Non-pigmented ciliary epithelial cell (primary cell): Measurements from ENCODE around the gene ABLIM3.
A peak's percentile ranks its signal among the peaks of the same experiment; 100 is the strongest.
"Not testable (repeated sequence)": the region's sequence is repeated elsewhere in the genome, so short reads cannot be mapped to it uniquely, and the experiment has no call there.

ENCODE experiments used
- DNase-seq: peaks from one replicate; pipeline ENCODE4 v3.0.0-alpha.2; 2010; ENCODE audit warnings: low read depth

The ABLIM3 gene

DNA sequence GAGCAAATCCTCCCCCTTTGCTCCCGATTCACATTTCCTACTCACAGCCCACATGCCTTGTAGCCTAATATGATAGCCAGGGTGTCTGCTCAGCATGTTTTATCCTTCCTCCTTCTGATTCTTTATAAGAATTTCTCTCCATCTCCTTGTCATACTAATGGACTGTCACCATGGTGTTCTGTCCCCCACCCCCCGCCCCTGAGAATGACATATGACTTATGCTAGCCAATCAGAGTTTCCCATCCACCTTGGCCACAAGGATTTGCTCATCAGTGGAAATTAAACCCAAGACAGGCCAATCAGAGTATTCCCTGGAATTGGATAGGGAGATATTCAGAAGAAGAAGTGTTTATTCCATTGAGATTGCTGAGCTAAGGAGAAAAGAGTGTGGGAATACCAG, 16.0 kb downstream of the ABLIM3 start:
- DNase-seq = no peak

DNA sequence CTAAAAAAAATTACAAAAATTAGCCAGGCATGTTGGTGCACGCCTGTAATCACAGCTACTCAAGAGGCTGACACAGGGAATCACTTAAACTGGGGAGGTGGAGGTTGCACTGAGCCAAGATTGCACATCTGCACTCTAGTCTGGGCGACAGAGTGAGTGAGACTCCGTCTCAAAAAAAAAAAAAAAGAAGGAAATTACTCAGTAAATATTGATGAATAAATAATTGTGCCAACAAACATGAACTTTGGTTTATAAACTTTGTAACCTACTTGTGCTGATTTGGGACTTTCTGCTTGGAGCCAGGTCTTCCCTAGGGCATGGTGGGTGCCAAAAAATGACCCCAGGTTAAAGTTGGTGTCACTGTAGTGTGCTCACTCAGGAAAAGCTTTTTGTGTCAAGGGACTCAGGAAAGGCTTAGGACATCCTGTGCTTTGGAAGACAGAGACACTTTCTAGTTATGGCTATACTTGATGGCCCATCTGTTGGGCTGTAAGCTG, 19.0 kb downstream of the ABLIM3 start:
- no peak for DNase-seq

DNA sequence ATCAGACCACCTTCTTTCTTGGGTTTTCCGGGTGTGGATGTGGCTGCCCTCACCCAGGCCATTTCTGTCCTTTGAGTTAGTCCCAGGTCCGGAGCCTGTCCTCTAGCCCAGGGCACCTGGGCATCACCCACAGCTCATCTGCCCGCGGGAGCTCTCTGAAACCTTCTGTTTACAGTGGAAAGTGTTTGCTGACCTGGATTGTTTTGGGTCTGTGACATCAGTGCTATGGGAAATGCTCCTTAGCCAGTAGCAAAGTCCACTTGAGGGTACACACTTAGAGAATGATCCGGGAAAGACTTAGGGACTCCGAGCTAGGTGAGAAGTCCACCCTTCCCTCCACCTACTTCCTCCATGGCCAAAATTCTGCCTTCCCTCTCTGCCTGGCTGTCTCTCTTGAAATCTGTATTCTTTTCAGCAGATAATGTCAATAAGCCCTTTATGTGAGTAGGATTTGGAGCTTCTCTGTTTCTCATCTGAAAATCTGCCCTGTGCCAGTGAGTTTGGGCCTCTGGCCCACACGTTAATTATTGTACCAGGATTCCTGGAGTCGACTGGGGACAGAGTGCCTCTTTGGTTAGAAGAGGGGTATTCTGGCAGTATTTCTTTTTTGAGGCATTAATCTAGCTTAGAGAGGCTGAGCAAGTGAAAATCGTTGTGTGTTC, 19.9 kb downstream of the ABLIM3 start:
- no peak for DNase-seq

DNA sequence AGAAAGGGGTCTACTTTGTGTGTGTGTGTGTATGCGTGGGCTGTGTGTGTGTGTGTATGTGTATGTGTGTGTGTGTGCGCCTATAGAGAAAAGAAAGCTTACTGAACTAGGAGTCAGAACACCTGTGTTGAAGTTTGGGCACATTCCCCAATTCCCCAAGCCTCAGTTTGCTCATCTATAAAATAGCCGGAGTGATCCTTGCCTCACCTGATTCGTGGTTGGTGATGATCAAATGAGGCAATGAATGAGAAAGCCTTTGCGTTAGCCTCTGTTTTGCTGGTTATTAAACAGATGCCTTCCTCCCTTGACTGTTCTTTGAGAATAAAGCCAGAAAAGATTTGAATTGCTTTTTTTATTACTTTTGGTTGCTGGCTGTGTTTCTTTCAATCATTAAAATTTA, 20.6 kb downstream of the ABLIM3 start:
- no peak for DNase-seq

DNA sequence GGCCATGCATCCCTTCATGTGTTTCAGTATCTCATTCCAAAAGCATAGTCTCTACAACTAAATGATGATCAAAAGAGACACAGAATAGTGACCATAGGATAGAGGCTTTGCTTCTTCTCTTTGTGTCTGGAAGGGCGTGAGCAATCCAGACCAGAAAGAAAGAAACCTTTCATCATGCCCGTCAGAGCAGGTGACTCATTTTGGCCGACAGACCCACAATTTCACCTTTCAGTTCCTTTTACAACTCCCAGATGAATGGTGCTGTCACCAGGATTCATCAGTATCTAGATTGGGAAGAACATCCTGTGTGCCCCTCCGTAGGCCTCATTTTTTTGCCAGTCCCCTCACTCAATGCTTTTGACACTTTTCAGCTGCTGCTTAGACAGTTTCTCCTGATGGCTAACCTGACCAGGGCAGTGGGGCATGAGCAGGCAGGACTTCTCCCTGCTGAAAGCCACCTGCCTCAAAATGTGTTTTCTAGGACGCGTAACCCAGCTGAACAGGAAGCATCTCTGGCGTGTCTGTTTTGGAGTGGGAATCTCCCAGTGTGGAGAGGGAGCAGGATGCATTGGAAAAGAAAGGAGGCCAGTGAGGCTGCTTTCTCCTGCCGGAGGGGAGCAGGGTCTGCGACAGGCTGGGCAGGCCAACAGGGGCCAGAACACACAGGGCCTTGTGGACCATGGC, 21.2 kb downstream of the ABLIM3 start:
- DNase-seq = no peak

DNA sequence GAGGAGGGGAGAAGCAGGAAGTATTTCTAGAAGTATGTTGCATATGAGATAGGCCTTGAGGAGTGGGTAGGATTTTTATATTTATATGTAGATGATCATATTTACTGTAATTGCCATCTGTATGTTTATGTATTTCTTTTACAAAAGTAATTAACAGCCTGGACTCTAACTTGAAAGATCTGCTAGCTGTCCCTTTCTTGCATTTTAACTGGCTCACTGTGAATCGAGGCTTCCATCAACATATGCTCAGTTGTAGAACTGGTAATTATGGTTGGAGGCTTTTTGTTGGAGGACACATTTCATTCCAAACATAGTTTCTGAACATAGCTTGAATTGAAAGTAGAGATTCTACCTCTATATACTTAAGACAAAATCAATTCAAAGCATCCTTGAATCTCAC, 23.4 kb downstream of the ABLIM3 start:
- DNase-seq = no peak

DNA sequence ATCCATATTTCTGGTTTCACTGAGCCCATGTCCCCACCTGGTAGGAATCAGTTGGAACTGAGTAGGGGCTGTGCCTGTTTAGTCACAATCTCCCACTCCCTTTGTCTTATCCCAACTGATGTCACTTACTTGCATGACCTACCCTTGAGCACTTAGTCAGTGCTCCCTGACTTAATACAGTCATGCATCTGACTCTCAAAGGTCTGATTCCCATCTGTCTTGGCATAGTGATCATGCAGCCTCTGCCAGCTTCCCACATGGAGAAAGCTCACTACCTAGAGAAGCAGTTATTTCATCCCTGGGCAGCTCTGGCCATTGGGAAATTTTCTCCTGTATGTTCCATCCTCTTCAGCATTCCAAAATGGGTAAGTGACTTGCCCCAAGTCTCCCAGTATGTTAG, 24.8 kb downstream of the ABLIM3 start:
- DNase-seq = no peak

DNA sequence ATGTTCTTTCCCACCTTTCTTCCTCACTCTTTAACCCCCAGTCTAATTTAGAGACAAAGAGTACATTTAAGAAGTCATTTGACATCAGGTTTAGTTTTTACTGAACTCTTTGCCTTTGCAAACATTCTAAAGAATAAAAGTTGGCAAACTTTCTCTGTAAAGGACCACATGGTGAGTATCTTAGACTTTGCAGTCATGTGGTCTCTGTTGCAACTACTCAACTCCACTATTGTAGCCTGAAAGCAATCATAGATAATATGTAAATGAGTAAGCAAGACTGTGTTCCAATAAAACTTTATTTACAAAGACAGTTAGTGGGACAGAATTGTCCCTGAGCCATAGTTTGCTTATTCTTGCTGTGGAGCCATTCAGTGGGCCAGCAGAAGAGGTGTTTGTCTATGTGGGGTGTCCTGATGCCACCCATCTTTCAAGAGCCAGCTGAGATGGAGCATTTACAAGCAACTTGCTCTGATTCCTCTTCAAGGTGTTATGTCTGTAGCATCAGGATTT, 25.4 kb downstream of the ABLIM3 start:
- DNase-seq = no peak

DNA sequence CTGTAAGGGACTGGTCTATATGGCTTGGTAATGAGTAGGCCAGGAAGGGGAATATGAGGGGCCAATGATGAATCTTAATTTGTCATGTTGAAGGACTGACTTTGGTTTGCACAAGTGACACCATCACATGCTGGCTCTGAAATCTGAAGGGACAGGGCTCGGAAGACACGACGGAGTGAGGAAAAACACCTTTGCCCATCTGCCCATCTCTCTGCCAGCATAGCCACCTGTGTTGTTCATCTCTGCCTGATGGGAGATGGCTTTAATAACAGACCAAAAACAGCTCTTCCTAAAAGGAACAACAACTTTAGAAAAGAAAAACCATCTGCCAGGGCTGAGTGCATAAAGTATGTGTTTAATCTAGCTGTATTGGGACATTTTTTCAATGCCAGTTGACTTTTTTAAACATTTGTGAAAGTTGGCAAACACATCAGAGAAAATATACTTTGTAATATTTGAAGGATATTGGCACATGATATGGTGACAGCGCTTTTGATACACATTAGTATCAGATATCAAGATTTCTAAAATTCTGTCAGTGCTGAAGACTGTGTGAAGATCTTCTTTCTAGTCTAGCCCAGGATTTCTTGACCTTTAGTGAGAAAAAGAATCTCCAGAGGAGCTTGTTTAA, 27.1 kb downstream of the ABLIM3 start:
- no peak for DNase-seq

DNA sequence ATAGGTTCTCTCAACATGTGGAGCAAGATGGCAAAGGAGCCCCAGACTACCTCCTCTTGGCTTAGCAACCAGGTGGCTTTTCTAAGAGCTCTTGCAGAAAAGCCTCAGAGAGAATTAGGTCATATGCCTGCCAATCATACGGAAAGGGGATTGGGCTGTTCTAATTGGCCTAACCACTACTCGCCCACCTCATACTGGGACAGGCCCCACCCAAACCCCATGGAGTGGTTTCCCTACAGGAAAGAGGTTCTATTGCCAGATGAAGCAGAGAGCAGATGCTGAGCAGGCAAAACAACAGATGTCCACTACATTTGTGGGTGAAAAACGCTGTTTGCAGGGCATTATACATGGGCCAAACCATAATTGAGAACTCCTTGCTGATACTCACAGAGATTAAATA, 29.0 kb downstream of the ABLIM3 start:
- DNase-seq = no peak

DNA sequence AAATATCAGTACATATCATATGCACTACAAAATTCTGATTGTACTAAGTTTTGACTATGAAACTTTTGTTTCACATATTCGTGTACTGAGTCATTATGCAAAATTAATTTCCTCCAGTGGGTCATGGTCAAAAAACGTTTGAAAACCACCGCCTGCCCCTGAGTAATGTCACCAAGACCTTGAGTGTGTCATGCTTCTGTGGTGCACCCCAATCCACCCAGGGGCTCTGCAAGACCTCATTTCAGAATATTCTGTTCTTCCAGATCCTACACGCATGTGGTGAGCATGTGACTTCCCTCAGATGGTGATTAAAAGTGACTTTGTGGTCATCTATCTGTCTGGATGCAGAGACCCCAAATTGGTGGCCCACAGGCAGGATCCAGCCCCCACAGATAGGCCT, 31.0 kb downstream of the ABLIM3 start:
- peak; percentile 78 for DNase-seq

DNA sequence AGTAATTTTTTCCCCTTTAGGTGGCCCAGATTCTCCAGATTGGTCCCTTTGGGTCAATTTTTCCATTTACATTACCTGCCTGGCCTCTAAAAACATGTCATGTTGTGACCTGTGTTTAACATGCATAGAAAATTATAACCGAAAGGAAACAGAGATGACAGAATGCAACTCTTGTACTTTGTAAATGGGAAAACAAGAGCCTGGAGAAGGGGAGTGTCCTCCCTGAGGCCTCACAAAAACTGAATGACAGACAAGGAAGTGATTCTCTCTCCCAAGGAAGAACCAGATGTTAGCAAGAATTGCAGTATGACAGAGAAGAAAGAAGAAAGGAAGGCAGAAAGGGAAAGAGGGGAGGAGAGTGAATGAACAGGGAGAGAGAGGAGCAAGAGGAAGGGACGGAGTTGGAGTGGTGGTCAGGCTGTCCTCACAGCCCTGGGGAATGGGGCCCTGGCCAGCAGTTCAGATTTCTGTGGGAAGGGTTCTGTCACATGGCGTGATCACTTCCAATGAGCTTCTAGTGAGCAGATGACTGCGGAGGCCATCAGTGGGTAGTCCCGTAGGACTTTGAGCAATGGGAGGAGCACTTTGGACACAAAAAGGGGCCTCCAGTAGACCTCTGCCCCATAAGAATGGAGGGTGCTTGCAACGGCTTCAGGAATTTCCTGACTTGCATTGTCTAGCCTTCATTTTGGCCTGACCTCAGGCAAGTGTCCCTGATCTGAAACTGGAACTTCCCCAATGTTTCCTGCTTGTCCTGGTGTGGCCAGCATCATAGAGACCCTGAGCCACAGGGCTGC, 31.6 kb downstream of the ABLIM3 start:
- DNase-seq = no peak

DNA sequence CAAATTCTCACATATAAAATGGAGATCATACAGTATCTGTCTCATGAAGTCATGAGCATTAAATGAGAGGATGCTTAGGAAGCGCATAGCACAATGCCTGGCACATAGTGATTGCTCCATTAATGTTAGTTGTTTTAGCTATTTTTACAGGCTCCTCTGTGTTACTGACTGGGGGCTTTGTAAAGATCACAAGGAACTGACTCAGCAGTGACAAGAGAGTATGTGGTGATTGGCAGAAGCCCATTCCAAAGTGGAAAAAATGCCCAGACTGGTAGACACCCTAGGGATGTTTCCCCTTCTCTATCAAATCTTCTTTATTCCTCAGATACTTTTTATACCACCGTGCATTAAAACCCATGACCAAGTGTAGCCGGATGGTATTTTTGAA, 33.5 kb downstream of the ABLIM3 start:
- no peak for DNase-seq

DNA sequence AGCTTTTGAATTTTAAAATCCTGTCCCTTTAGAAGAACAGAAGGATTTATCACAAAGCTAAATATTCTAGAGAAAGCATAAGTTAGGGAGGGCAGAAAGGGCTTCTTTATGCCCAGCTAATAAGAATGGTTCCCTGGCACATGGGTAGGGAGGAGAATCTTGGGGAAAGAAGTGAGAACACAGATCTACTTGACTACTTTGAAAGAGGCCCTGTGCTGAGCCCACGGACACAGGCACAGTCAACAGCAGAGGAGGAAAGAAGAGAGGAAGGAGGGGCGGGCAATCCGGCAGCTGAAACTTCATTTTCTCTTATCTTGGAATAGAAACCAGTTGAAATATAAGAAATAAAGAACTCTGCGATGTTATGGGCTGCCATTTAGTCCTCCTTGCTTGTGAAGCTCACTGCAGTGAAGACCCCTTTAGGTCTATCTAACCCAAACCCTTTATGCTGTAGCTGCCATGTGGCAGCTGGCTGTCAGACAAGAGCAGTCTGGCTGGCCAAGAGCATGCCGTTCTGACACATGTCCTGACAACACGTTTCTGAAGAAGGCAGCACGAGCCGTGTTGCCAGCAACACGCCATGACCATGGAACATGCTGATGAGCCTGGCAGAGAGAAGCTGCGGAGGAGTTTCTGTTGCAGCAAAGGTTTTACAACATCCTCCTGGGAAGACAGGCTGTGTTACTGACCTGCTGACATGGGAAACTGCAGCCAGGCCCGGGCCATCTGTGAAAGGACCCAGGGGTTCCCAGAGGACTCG, 34.2 kb downstream of the ABLIM3 start:
- DNase-seq = no peak

DNA sequence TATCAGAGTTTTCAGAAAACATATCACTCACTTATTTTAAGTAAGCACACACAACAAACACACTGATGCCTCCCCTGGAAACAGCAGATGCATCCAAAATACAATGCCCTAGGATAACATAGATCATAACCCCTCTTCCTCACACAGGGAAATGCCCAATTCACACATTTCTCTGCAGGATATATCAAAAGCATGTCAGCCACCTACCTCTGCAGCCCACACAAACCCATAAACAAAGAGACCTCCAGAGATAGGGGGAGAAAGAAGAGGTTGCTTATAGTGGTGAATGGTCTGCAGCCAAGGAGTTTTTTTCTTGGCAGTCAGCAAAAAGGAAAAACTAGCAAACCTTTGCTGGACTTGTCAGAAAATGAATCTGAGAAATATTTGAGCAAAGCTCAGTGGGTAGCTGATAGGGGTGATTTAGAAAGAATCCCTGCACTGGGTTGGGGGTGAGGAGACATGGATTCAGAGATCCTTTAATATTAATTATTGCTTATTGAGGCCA, 36.1 kb downstream of the ABLIM3 start:
- no peak for DNase-seq

DNA sequence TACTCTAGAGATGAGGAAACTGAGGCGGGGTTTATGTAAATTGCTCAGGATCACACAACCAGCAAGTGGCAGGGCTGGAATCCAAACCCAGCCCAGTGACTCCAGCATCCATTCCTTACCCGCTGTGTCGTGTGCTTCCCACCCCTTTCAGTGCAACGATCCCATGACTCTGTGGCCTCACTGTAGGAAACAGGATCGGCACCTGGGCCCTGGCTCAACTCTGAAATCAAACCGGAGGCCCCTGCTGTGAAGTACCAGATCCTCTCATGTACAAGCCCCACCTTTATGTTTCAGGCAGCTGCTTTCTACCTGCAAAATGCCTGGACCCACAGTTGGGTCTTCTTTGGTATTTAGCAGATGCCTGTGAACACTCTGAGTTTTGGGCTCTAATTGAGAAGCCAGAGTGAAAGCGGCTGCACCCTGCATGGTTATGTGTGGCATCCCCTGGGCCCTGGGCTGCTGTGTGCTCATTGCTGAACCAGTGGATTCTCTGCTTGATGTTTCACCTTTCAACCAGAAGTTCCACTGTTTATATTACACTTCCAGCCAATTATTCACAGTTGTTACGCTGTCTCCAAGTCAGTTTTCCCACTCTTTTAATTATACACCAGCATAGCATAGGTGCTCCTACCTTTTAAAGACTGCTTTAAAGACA, 36.7 kb downstream of the ABLIM3 start:
- DNase-seq = no peak

DNA sequence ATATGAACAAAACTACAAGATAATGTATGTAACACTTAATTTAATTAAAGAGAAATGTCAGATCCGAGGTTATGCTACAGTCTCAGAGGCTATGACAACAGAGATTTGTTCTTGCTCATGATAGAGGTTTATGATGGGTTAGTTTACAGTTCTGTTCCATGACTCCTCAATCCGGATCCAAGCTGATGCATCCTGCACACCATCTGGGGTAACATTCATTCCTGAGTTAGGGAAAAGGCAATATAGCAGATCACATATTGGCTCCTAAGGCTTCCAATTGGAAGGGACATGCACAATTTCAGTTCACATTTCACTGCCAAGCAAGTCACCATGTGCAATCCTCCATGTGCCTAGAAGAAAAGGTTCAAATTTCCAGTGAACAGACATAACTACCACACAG, 40.4 kb downstream of the ABLIM3 start:
- DNase-seq = no peak

DNA sequence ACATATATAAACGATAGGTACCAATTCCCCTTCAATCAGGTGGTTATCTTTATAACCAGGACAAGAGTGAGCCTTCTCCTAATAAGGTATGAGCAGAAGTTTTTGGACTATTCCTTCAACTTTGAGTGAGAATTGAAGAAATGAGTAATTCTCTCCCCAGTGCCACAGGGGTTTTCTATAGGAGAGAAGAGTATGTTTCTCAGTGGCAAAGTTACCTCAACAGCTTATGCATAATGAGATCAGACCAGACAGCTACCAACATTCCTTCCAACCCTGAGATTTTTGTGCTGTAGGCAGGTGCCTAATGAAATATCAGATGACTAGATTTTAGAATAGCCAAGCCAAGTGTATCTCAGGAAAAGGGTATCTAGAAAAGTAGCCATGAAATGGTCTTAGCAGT, 40.9 kb downstream of the ABLIM3 start:
- DNase-seq = no peak

DNA sequence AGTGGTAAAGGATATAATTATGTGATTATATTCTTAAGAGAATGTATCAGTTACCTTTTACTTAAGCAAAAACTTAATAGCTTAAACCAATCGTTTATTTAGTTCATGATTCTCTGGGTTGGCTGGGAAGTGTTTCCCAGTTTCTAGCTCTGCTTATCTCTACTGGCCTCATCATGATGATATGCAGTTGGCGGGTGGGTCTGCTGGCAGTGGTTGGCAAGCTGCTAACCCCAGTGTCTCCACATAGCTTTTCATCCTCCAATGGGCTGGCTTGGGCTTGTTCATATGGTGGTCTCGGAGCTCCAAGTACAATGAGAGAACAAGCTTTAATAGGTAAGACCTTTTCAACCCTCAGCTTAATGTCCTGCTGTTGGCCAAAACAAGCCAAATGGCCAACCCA, 43.8 kb downstream of the ABLIM3 start:
- no peak for DNase-seq

DNA sequence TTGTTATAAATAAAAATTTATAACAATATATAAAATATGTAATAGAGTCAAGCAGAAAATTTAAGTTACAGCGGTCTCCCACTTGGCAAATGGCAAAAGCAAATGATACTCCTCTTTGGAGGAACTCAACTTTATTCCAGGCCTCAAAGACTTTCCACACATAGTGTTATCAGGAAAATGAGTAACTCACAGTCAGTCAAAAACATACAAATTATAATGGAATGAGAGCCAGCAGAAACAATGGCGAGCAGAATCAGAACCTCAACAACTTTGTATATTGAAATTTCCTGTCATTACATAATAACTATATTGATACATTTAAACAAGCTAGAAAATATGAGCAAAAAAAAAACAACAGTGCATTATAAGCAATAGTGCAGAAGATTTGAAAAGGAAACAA, 45.2 kb downstream of the ABLIM3 start:
- no peak for DNase-seq

DNA sequence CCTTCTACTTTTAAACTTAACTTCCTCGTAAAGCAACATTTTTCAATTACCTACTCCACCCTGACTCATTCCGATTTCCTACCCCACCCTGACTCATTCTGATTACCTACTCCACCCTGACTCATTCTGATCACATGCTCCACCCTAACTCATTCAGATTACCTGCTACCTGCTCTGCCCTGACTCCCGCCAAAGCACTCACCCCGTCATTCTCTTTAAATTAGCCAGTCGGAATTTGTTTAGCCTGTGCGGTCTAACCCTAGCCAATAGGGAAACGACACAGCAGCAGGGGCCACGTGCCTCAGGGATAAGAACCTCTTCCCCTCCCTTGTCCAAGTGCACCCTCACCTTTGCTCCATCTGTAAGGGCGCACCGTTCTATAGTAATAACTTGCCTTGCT, 46.3 kb downstream of the ABLIM3 start:
- not testable (repeated sequence) for DNase-seq
